ENCODE data around the gene EEF1E1.

GRCh38 chr6:8114956-8115355 is 12.6 kb upstream of the EEF1E1 start:
- TF ChIP-seq POLR2AphosphoS5 (IDR thresholded peaks at IDR 0.05; ENCODE audit: low read depth, low read length): no peak
- TF ChIP-seq POLR2A (IDR thresholded peaks at IDR 0.05; ENCODE audit: low read depth, low read length): no peak

Measured in GM12892 (cell line).